ENCODE results near the gene RIN3. TPM values are rescaled to one million over a fixed set of nuclear protein-coding genes. Genes with fewer than 3 reads are reported as not detected.

The RIN3 gene
- total and polyA plus RNA-seq, 4 donors: 5.0 to 15.6 (median 9.0) TPM

DNA sequence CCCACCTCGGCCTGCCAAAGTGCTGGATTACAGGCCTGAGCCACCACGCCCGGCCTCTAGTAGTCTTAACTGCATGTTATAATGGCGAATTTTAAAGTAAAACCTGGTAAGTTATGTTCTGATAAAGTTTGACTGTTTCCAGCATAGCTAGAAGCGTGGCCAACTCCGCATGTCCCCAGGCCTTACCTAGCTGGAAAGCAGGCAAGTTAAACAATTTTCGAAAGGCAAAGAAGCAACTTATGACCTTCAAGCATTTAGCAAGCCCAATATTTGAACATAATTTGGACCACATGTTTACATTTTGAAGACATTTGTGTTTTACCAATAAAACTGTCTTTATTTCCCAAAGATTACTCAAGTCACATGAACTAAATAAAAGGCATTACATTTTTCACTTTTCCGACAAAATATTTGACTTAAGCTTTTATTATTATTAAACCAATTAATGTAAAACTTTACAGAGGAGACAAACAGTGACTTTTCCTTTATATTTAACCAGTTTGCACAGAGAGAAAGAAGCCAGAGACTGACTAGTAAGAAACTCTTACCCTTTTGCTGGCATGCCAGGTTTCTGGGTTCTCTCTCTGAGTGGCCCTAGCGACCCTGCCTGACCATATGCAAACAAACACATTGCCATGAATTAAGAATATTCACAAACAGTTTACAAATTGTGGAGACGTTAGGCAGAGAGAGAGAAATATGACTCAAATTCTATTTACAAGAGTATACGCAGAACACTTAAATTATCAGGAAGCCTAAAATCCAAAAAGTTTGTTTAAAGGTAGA lies 106.3 kb downstream of the RIN3 start:
- no peak for TF ChIP-seq TAF1 (conservative IDR thresholded peaks at IDR 0.05)
- no peaks in the 10 kb centered on the region for H3K4me1 ChIP-seq (ENCODE audit: control insufficient read depth in 4 of 4, insufficient read depth in 4 of 4, low read length in 3 of 4)
- no peak overlapping the region for H3K4me3 ChIP-seq (ENCODE audit: low read depth in 1 of 3, low read length in 3 of 3)
- no peak overlapping the region for H3K9ac ChIP-seq (ENCODE audit: low read depth in 1 of 2, low read length in 2 of 2)
- no peaks in the 10 kb centered on the region for H3K27me3 ChIP-seq (ENCODE audit: control insufficient read depth in 4 of 4, insufficient read depth in 4 of 4, low read length in 3 of 4)
- 71% methylated on average over 11 of the region's 11 CpGs for WGBS
- peaks cover 0 to 8% (median 1%) of the 10 kb centered on the region in 4 donors for H3K9me3 ChIP-seq (ENCODE audit: control insufficient read depth in 4 of 4, low read length in 3 of 4)
- H3K27ac ChIP-seq (ENCODE audit: low read depth in 1 of 2, low read length in 2 of 2): no peak overlapping the region
- DNase-seq (ENCODE audit: low spot score): no peak
- peaks cover 0 to 5% (median 2%) of the 10 kb centered on the region in 4 donors for H3K36me3 ChIP-seq (ENCODE audit: control insufficient read depth in 4 of 4, insufficient read depth in 3 of 4, low read depth in 1 of 4, low read length in 3 of 4)

DNA sequence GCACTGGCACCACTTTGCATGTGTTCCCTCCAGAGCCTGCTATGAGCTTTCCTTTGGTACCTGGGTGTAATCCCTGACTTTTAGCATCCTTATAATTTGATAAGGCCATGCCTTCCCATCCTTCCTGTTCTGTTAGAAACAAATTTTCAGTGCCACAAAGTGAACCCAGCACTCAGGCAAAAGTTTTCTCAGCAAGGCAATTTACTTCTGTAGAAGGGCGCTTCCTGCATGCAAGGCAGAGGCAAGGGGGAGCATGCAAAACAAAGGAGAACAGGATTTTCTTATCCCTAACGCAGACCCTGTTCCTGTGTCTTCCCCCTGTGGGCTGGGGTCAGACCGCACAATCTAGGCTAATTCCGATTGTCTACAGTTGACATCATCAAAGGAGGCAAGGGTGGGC lies 108.7 kb downstream of the RIN3 start:
- no peak for DNase-seq (ENCODE audit: low spot score)
- H3K9ac ChIP-seq (ENCODE audit: low read depth in 1 of 2, low read length in 2 of 2): no peak overlapping the region
- no peaks in the 10 kb centered on the region for H3K4me1 ChIP-seq (ENCODE audit: control insufficient read depth in 4 of 4, insufficient read depth in 4 of 4, low read length in 3 of 4)
- H3K27ac ChIP-seq (ENCODE audit: low read depth in 1 of 2, low read length in 2 of 2): no peak overlapping the region
- H3K27me3 ChIP-seq (ENCODE audit: control insufficient read depth in 4 of 4, insufficient read depth in 4 of 4, low read length in 3 of 4): no peaks in the 10 kb centered on the region
- no peak overlapping the region for H3K4me3 ChIP-seq (ENCODE audit: low read depth in 1 of 3, low read length in 3 of 3)
- WGBS: 99% methylated on average over 4 of the region's 4 CpGs
- H3K36me3 ChIP-seq (ENCODE audit: control insufficient read depth in 4 of 4, insufficient read depth in 3 of 4, low read depth in 1 of 4, low read length in 3 of 4): peaks cover 0 to 11% (median 6%) of the 10 kb centered on the region in 4 donors
- no peak for TF ChIP-seq RXRA (IDR thresholded peaks at IDR 0.05)
- TF ChIP-seq FOXA1 (IDR thresholded peaks at IDR 0.05): no peak
- no peak for TF ChIP-seq HNF4G (IDR thresholded peaks at IDR 0.05)
- TF ChIP-seq SP1 (IDR thresholded peaks at IDR 0.05): no peak
- TF ChIP-seq CTCF (IDR thresholded peaks at IDR 0.05; ENCODE audit: low read depth, low read length, missing input control): no peak
- no peak for TF ChIP-seq YY1 (IDR thresholded peaks at IDR 0.05)
- TF ChIP-seq TAF1 (conservative IDR thresholded peaks at IDR 0.05): no peak
- no peak for TF ChIP-seq REST (IDR thresholded peaks at IDR 0.05)
- TF ChIP-seq ATF3 (IDR thresholded peaks at IDR 0.05): no peak
- no peak for TF ChIP-seq EGR1 (IDR thresholded peaks at IDR 0.05; ENCODE audit: low read depth in 2 of 2)
- H3K9me3 ChIP-seq (ENCODE audit: control insufficient read depth in 4 of 4, low read length in 3 of 4): peaks cover 2 to 10% (median 6%) of the 10 kb centered on the region in 4 donors

DNA sequence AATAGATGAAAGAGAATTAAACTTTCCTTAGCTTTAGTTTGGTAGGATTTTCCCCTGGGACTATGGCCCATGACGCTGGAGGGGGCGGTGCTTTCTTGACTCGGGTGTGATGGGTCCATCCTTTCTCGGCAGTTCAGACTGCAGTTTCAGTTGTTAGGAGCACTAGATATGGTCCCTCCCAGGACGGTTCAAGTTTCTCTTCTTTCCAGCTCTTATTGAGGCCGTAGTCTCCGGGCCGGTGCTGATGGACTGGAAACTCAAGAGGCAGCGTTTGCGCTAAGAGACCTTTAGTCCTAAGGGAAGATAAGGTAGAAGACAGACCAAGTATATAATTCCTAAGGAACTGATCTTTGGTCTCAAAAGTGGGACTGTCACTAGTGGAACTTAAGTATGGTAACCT lies 111.2 kb downstream of the RIN3 start:
- no peak overlapping the region for H3K9ac ChIP-seq (ENCODE audit: low read depth in 1 of 2, low read length in 2 of 2)
- H3K27me3 ChIP-seq (ENCODE audit: control insufficient read depth in 4 of 4, insufficient read depth in 4 of 4, low read length in 3 of 4): no peaks in the 10 kb centered on the region
- WGBS: 94% methylated on average over 10 of the region's 10 CpGs
- H3K4me1 ChIP-seq (ENCODE audit: control insufficient read depth in 4 of 4, insufficient read depth in 4 of 4, low read length in 3 of 4): no peaks in the 10 kb centered on the region
- peaks cover 4 to 14% (median 7%) of the 10 kb centered on the region in 4 donors for H3K9me3 ChIP-seq (ENCODE audit: control insufficient read depth in 4 of 4, low read length in 3 of 4)
- no peak overlapping the region for H3K4me3 ChIP-seq (ENCODE audit: low read depth in 1 of 3, low read length in 3 of 3)
- peaks cover 0 to 11% (median 8%) of the 10 kb centered on the region in 4 donors for H3K36me3 ChIP-seq (ENCODE audit: control insufficient read depth in 4 of 4, insufficient read depth in 3 of 4, low read depth in 1 of 4, low read length in 3 of 4)
- DNase-seq (ENCODE audit: low spot score): no peak
- no peak overlapping the region for H3K27ac ChIP-seq (ENCODE audit: low read depth in 1 of 2, low read length in 2 of 2)
- TF ChIP-seq REST (IDR thresholded peaks at IDR 0.05): no peak
- TF ChIP-seq MAX (IDR thresholded peaks at IDR 0.05): no peak
- no peak for TF ChIP-seq TAF1 (conservative IDR thresholded peaks at IDR 0.05)
- no peak for TF ChIP-seq JUND (IDR thresholded peaks at IDR 0.05)
- TF ChIP-seq SP1 (IDR thresholded peaks at IDR 0.05): no peak
- no peak for TF ChIP-seq HNF4A (conservative IDR thresholded peaks at IDR 0.05)
- TF ChIP-seq, protein P1, sequence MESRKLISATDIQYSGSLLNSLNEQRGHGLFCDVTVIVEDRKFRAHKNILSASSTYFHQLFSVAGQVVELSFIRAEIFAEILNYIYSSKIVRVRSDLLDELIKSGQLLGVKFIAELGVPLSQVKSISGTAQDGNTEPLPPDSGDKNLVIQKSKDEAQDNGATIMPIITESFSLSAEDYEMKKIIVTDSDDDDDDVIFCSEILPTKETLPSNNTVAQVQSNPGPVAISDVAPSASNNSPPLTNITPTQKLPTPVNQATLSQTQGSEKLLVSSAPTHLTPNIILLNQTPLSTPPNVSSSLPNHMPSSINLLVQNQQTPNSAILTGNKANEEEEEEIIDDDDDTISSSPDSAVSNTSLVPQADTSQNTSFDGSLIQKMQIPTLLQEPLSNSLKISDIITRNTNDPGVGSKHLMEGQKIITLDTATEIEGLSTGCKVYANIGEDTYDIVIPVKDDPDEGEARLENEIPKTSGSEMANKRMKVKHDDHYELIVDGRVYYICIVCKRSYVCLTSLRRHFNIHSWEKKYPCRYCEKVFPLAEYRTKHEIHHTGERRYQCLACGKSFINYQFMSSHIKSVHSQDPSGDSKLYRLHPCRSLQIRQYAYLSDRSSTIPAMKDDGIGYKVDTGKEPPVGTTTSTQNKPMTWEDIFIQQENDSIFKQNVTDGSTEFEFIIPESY (IDR thresholded peaks at IDR 0.05): no peak
- TF ChIP-seq YY1 (IDR thresholded peaks at IDR 0.05): no peak
- TF ChIP-seq GABPA (IDR thresholded peaks at IDR 0.05 in 1 of 2, conservative IDR thresholded peaks at IDR 0.05 in 1 of 2): no peak
- no peak for TF ChIP-seq RXRA (IDR thresholded peaks at IDR 0.05)

All from liver (tissue), 9 donors.